GM12801 (cell line): ENCODE data around the gene ZBTB7B.

Experiments used
- CTCF ChIP-seq: IDR thresholded peaks from one replicate; pipeline ENCODE4 v1.5.1; 2011; ENCODE audit warnings: control low read depth; ENCODE audit not compliant: insufficient read length; ENCODE audit errors: extremely low read depth

The ZBTB7B gene

GRCh38 chr1:155002464-155003226, at the start of gene ZBTB7B:
Gene ZBTB7B, plus strand, starts transcription at chr1:155002802. Its CDS starts 11,859 bp downstream, at chr1:155014661.
- no peak for TF ChIP-seq CTCF

GRCh38 chr1:154953611-154954038, 49.0 kb upstream of the ZBTB7B start:
- TF ChIP-seq CTCF, result no peak

- TF ChIP-seq CTCF, result no peak
These were observed 48.1 kb upstream of the ZBTB7B start for GRCh38 chr1:154954541-154954940.

GRCh38 chr1:154955039-154955717, 47.4 kb upstream of the ZBTB7B start:
- TF ChIP-seq CTCF, result no peak

GRCh38 chr1:154955718-154956543, 46.7 kb upstream of the ZBTB7B start, which contains the start of gene PBXIP1:
Gene PBXIP1, minus strand, starts transcription at chr1:154956099. Its CDS starts 2,378 bp downstream, at chr1:154953721.
- TF ChIP-seq CTCF, result no peak

GRCh38 chr1:154956544-154956941, 46.1 kb upstream of the ZBTB7B start:
- TF ChIP-seq CTCF, result no peak

- TF ChIP-seq CTCF, result no peak
These were observed 45.4 kb upstream of the ZBTB7B start for GRCh38 chr1:154957091-154957657.
